Right lobe of liver (tissue), 6 donors: Measurements from ENCODE around the gene POLR2E. TPM values are rescaled to one million over a fixed set of nuclear protein-coding genes. Genes with fewer than 3 reads are reported as not detected.

ENCODE experiments used
- ATAC-seq, 4 donors: fragments of 200-7000 bp; cut with Tn5 transposase; one replicate each; pipeline ENCODE4 v1.9.1; 2020; ENCODE audit warnings: mild to moderate bottlenecking in 4 of 4, moderate library complexity in 4 of 4
- DNase-seq, 3 donors: peaks; one replicate each; pipeline ENCODE4 v3.0.0-alpha.2; 2020
- H3K27ac ChIP-seq, 3 donors: fragments of 200-600 bp; one replicate each; pipeline ENCODE4 v1.8.0; 2022
- H3K27me3 ChIP-seq, 2 donors: fragments of 200-600 bp; one replicate each; pipeline ENCODE4 v1.8.0; 2022
- H3K36me3 ChIP-seq, 4 donors: fragments of 200-600 bp; sonication (generic) in 1 of 4; one replicate each; pipeline versions ENCODE4 v1.5.1 to v1.8.0; 2017 to 2022; ENCODE audit warnings: control low read depth in 1 of 4
- H3K4me1 ChIP-seq, 4 donors: fragments of 200-600 bp; sonication (generic) in 1 of 4; one replicate each; pipeline versions ENCODE4 v1.5.1 to v1.8.0; 2017 to 2022; ENCODE audit warnings: control low read depth in 1 of 4
- H3K4me3 ChIP-seq, 3 donors: fragments of 200-600 bp; one replicate each; pipeline ENCODE4 v1.8.0; 2022
- H3K9me3 ChIP-seq, 4 donors: fragments of 200-600 bp; sonication (generic) in 1 of 4; one replicate each; pipeline versions ENCODE4 v1.5.1 to v1.8.0; 2017 to 2022; ENCODE audit warnings: control low read depth in 1 of 4
- POLR2A ChIP-seq: fragments of 450-650 bp; IDR thresholded peaks from one replicate; pipeline ENCODE4 v1.6.1; 2017; ENCODE audit warnings: antibody characterized with exemption, mild to moderate bottlenecking
- WGBS: methylation state at CpG from one replicate; pipeline ENCODE4 v1.1.6; 2018; ENCODE audit warnings: low coverage, low lambda C conversion rate; ENCODE audit not compliant: insufficient coverage; ENCODE audit errors: missing lambda C conversion rate; 5-methylcytosine and 5-hydroxymethylcytosine counted together
- intact Hi-C, 2 donors: fragments of 100-400 bp; cut with DNase I; formaldehyde crosslinking; loops; one replicate each; pipeline versions ENCODE4 v1.11.2 to v1.14.1; 2022
- total RNA-seq, 6 experiments: library from RNA; depleted of rRNA in 2 of 6; stranded (reverse); fragments of >200 nt in 2 of 6; fragmentation: NEBNext Ultra II Directional in 3 of 6; extraction: Animal tissue kit (Norgen Biotek cat#: 25700) in 3 of 6; gene quantifications; one replicate each; pipeline versions ENCODE4 v1.1.0 to v1.2.4, GENCODE V29; 2016 to 2023
- TF ChIP-seq, protein P1 (sequence below), 4 donors: fragments of 200-600 bp in 3 of 4; fragments of 450-650 bp in 1 of 4; IDR thresholded peaks; one replicate each; pipeline versions ENCODE4 v1.5.1 to v1.8.0; 2016 to 2022; ENCODE audit warnings: antibody characterized with exemption in 4 of 4, mild to moderate bottlenecking in 2 of 4
- donor health status: DM: no; HTN: yes; CAD: no.
- donor health status: DM: no; HTN: no; CAD: no.
- donor health status: DM: no; HTN: no; CAD: no.
- donor health status: DM: no; HTN: yes; CAD: no.
- donor health status: DM: no; HTN: yes; CAD: no.

POLR2E gene
- total RNA-seq, 6 experiments from 2014 or later, result 112 to 256 (median 131) TPM

DNA sequence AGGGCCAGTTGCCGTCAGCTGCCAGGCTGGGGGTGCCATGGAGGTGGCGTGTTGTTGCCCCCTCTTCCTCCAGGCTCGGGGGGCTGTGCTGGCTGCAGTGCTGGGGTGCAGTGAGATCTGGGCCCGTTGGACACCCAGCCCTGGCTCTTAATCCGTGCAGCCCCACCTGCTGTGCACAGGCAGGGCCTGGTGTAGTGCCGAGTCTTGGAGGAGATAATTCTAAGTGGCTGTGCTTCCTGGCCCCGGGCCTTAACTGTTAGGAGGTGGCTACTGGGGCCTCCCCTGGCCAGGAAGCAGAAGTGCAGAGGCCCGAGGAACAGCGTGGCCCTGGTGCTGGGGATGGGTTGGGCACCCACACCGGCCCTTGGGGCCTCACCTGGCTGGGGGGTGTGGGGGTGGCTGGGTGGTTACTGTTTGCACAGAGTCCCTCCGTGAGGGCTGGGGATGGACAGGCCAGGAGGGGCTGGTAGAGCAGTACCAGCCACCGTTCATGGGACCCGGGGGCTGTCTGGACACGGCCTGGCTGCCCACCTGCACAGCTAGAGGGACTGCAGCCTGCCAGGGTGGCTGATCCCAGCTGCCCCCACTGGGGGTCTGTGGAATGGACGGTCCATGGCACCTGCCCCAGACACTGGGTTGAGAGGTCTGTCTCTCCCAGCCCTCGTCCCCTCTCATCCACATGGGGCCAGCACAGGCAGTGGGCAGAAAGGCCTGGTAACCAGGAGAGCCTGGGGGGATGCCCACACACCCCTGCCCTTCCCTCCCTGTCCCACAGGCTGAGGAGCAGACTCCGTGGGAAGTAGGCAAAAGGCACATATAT is 11.9 kb upstream of the POLR2E start:
- DNase-seq, result no peak
- no peak for TF ChIP-seq POLR2A
- TF ChIP-seq, protein P1, sequence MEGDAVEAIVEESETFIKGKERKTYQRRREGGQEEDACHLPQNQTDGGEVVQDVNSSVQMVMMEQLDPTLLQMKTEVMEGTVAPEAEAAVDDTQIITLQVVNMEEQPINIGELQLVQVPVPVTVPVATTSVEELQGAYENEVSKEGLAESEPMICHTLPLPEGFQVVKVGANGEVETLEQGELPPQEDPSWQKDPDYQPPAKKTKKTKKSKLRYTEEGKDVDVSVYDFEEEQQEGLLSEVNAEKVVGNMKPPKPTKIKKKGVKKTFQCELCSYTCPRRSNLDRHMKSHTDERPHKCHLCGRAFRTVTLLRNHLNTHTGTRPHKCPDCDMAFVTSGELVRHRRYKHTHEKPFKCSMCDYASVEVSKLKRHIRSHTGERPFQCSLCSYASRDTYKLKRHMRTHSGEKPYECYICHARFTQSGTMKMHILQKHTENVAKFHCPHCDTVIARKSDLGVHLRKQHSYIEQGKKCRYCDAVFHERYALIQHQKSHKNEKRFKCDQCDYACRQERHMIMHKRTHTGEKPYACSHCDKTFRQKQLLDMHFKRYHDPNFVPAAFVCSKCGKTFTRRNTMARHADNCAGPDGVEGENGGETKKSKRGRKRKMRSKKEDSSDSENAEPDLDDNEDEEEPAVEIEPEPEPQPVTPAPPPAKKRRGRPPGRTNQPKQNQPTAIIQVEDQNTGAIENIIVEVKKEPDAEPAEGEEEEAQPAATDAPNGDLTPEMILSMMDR (IDR thresholded peaks at IDR 0.05), result peak in 1 of 4 donors; percentile 6
- peaks cover 2 to 21% (median 10%) of the 10 kb centered on the region in 4 donors for H3K4me1 ChIP-seq

GRCh38 chr19:1105873-1106840 is 11.0 kb upstream of the POLR2E start:
- Histone ChIP-seq H3K27ac (no peak overlapping the region), H3K4me3 (no peak overlapping the region), H3K36me3 (peaks cover 0 to 32% (median 14%) of the 10 kb centered on the region in 4 donors), H3K9me3 (no peaks in the 10 kb centered on the region), H3K4me1 (peaks cover 2 to 30% (median 14%) of the 10 kb centered on the region in 4 donors), H3K27me3 (no peaks in the 10 kb centered on the region)
- WGBS, result no CpG with 5 or more reads among the region's 32 CpGs
- ATAC-seq (no peak), DNase-seq (no peak)
- intact Hi-C loops, result no loop called here
- TF ChIP-seq POLR2A, result no peak
- TF ChIP-seq, protein P1 (IDR thresholded peaks at IDR 0.05), result no peak

More for the DNA sequence above, 11.9 kb upstream of the POLR2E start:
- Histone ChIP-seq H3K9me3 (no peaks in the 10 kb centered on the region), H3K27ac (no peak overlapping the region), H3K27me3 (no peaks in the 10 kb centered on the region), H3K4me3 (no peak overlapping the region), H3K36me3 (peaks cover 0 to 36% (median 17%) of the 10 kb centered on the region in 4 donors)
- WGBS, result 65% methylated on average over 2 of the region's 17 CpGs
- ATAC-seq, result no peak
- intact Hi-C loops, result no loop called here

GRCh38 chr19:1105008-1105872 is 10.1 kb upstream of the POLR2E start:
- DNase-seq, result no peak
- peak overlapping the region; percentile 83 to 94 (median 92) for H3K27ac ChIP-seq
- intact Hi-C loops, result no loop called here
- 10% methylated on average over 2 of the region's 69 CpGs for WGBS
- no peaks in the 10 kb centered on the region for H3K27me3 ChIP-seq
- no peak for ATAC-seq
- TF ChIP-seq, protein P1 (IDR thresholded peaks at IDR 0.05), result no peak
- no peak for TF ChIP-seq POLR2A
- no peaks in the 10 kb centered on the region for H3K9me3 ChIP-seq
- peaks cover 2 to 31% (median 14%) of the 10 kb centered on the region in 4 donors for H3K4me1 ChIP-seq
- peak overlapping the region; percentile 68 to 79 (median 78) for H3K4me3 ChIP-seq
- peaks cover 0 to 30% (median 12%) of the 10 kb centered on the region in 4 donors for H3K36me3 ChIP-seq
